Natural killer cell treated with Interleukin-12 subunit alpha and Interleukin-12 subunit beta and Interleukin-15 and Interleukin-18, amount 100 ng/mL, for 72 hours (primary cell): ENCODE measurements around the gene MRPL20. TPM values are rescaled to one million over a fixed set of nuclear protein-coding genes. Genes with fewer than 3 reads are reported as not detected.

Experiments used
- ATAC-seq, 2 donors: fragments of 150-1000 bp; cut with Tn5 transposase in 1 of 2; sonication (Bioruptor Pico), chemical (Tn5 transposase) in 1 of 2; 2 replicates each; pipeline ENCODE4 v1.10.0; 2021
- DNase-seq: peaks from one replicate; pipeline ENCODE4 v3.0.0; 2022; ENCODE audit warnings: low spot score
- H3K27ac Mint-ChIP-seq, 2 donors: 1 replicate in 1 of 2; 2 replicates in 1 of 2; pipeline ENCODE4 v1.8.0; 2022; ENCODE audit warnings: mixed read lengths in 2 of 2, mild to moderate bottlenecking in 1 of 2, moderate library complexity in 1 of 2
- H3K27me3 Mint-ChIP-seq, 2 donors: 1 replicate in 1 of 2; 2 replicates in 1 of 2; pipeline ENCODE4 v1.8.0; 2022; ENCODE audit warnings: mixed read lengths in 2 of 2
- H3K36me3 Mint-ChIP-seq: one replicate; pipeline ENCODE4 v1.8.0; 2022; ENCODE audit warnings: mixed read lengths
- H3K4me1 Mint-ChIP-seq, 2 donors: 1 replicate in 1 of 2; 2 replicates in 1 of 2; pipeline ENCODE4 v1.8.0; 2022; ENCODE audit warnings: low read depth in 2 of 2, mixed read lengths in 2 of 2, mild to moderate bottlenecking in 1 of 2
- H3K4me3 Mint-ChIP-seq: one replicate; pipeline ENCODE4 v1.8.0; 2022; ENCODE audit warnings: mixed read lengths
- H3K9me3 Mint-ChIP-seq: 2 replicates; pipeline ENCODE4 v1.8.0; 2022; ENCODE audit warnings: mixed read lengths
- total RNA-seq, 2 donors: library from RNA; stranded (reverse); gene quantifications; one replicate each; pipeline ENCODE4 v1.2.3, GENCODE V29; 2022

The MRPL20 gene
- total RNA-seq, 2 donors from 2014 or later = 138 to 175 TPM

DNA sequence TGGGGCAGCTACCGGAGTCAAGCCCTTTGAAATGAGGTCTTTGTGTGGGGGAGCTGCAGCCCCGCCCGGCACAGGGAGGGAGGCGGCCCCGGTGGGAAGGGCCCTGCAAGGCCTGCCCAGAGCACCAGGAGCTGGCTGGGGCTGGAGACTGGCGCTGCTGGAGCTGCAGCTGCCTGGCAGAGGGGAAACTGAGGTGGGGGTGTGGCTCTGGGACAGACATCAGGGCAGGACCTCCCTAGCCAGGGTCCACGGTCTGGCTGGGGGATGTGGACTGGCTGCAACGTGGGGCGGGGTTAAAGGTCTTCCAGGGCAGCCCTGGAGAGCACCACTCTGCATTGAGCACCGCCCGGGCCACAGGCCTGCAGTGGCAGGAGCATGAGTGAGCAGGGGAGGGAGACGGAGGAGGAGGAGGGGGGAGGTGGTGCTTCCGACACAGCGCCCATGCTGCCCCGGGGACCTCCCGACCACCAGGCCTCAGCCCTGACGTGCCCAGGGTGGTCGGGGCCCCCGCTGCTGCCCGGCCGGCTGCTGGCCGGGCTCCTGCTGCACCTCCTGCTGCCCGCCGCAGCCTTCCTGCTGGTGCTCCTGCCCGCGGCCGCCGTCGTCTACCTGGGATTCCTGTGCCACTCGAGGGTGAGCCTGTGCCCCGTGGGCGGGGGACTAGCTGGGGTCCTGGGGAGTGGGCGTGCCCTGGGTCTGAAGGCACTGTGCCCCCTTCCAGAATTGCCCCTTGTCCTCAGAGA lies 18.8 kb upstream of the MRPL20 start:
- Mint-ChIP-seq H3K27ac (no peak overlapping the region), H3K4me3 (no peak overlapping the region), H3K36me3 (no peaks in the 10 kb centered on the region), H3K9me3 (no peaks in the 10 kb centered on the region), H3K4me1 (peaks cover 0 to 6% of the 10 kb centered on the region in 2 donors), H3K27me3 (peaks cover 0 to 14% of the 10 kb centered on the region in 2 donors)
- ATAC-seq (no peak), DNase-seq (peak; percentile 53)

DNA sequence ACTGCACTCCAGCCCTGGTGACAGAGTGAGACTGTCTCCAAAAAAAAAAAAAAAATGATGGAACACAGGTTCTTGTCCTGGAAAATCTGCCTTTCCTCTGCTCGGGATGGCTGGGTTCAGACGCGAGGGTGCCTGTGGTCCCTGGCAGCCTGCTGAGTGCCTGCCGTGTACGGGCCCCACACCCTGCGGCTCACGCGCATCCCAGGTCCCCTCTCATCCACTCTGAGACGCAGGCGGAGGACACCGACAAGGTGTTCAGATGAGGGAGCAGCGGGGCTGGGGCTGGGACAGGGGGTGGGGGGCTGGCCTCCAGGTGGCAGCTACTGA lies 18.3 kb upstream of the MRPL20 start:
- no peak overlapping the region for H3K4me3 Mint-ChIP-seq
- no peaks in the 10 kb centered on the region for H3K36me3 Mint-ChIP-seq
- H3K27ac Mint-ChIP-seq = no peak overlapping the region
- H3K27me3 Mint-ChIP-seq = peaks cover 0 to 14% of the 10 kb centered on the region in 2 donors
- no peak for ATAC-seq
- H3K4me1 Mint-ChIP-seq = peaks cover 0 to 6% of the 10 kb centered on the region in 2 donors
- no peaks in the 10 kb centered on the region for H3K9me3 Mint-ChIP-seq
- DNase-seq = peak; percentile 47

DNA sequence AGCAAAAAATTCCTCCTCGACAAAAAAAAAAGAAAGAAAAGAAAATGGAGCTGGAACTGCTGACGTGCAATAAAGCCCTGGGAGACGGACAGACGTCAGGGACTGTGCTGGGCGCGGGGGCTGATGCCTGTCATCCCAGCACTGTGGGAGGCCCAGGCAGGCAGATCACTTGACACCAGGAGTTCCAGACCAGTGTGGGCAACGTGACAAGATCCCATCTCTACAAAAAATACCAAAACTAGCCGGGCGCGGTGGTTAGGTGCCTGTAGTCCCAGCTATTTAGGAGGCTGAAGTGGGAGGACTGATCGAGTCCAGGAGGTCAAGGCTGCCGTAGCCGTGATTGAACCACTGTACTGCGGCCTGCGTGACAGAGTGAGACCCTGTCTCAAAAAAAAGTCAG lies 17.6 kb upstream of the MRPL20 start:
- Mint-ChIP-seq H3K9me3 (no peaks in the 10 kb centered on the region), H3K27ac (no peak overlapping the region), H3K4me3 (no peak overlapping the region), H3K36me3 (no peaks in the 10 kb centered on the region), H3K4me1 (peaks cover 0 to 6% of the 10 kb centered on the region in 2 donors), H3K27me3 (peaks cover 0 to 10% of the 10 kb centered on the region in 2 donors)
- ATAC-seq (no peak), DNase-seq (no peak)

DNA sequence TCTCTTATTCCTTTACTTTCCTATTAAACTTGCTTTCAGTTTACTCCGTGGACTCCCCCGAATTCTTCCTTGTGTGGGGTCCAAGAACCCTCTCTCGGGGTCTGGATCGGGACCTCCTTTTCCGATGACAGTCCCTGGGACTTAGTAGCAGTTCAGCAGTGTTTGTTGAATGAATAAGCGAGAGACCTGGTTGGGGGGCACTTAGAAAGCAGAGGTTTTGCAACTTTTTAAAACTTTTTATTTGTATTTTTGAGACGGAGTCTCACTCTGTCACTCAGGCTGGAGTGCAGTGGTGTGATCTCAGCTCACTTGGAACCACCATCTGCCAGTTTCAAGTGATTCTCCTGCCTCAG lies 16.1 kb upstream of the MRPL20 start:
- H3K9me3 Mint-ChIP-seq = no peaks in the 10 kb centered on the region
- H3K27me3 Mint-ChIP-seq = peaks cover 0 to 6% of the 10 kb centered on the region in 2 donors
- H3K27ac Mint-ChIP-seq = no peak overlapping the region
- H3K4me3 Mint-ChIP-seq = no peak overlapping the region
- peaks cover 0 to 2% of the 10 kb centered on the region in 2 donors for H3K4me1 Mint-ChIP-seq
- H3K36me3 Mint-ChIP-seq = no peaks in the 10 kb centered on the region
- no peak for ATAC-seq
- DNase-seq = no peak

DNA sequence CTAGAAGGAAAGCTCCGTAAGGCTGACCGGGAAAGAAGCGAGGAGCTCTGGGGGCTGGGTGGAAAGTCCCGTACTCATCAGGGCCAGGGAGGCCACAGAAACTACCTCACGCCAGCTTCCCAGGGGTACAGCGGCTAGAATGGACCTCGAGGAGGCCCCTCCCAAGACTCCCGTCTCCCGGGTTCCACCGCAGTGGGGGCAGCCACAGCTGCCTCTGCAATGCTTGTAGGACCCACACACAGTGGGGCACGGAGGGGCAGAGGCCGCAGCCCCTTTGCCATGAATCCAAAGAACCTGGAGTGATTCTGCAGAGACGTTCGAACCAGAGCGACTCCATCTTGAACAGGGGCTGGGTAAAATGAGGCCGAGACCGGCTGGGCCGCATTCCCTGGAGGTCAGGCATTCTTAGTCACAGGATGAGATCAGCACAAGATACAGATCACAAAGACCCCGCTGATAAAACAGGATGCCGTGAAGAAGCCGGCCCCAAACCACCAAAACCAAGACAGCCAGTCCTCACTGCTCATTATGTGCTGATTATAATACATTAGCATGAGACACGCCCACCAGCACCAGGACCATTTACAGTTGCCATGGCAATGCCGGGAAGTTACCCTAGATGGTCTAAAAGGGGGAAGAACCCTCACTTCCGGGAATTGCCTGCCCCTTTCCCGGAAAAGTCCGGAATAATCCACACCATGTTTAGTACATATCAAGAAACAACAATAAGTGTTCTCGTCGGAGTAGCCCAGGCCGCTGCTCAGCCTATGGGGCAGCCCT lies 15.6 kb upstream of the MRPL20 start:
- Mint-ChIP-seq H3K9me3 (no peaks in the 10 kb centered on the region), H3K27me3 (peaks cover 4 to 8% of the 10 kb centered on the region in 2 donors), H3K4me1 (peaks cover 3 to 5% of the 10 kb centered on the region in 2 donors), H3K27ac (no peak overlapping the region), H3K4me3 (no peak overlapping the region), H3K36me3 (no peaks in the 10 kb centered on the region)
- DNase-seq (peak; percentile 59), ATAC-seq (no peak)

DNA sequence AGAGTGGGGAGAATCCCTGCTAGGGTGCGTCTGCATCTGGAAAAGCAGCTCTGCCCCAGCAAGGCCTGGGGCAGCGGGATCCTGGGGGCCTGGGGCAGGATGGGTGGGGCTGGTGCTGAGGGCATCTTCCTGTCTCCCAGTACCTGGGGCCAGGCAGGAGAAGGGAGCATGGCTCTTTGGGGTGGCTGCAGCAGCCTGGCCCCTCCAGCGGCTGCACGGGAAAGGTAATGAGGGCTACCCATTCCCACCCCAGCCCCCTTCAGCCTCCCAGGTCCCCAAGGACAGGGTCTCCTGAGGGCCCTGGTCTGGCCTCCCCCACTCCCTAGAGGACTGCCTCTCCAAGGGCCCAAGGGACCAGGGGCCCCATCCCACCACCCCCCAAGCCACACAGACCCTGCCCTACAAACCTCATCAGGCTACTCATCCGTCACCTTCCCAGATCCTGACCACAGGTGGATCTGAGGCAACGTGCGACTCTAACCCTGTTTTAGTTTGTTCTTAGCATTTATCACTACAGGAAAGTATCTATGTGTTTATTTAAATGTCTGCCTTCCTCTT lies 14.9 kb upstream of the MRPL20 start:
- ATAC-seq (no peak), DNase-seq (peak; percentile 35)
- H3K27ac Mint-ChIP-seq = no peak overlapping the region
- H3K36me3 Mint-ChIP-seq = no peaks in the 10 kb centered on the region
- no peak overlapping the region for H3K4me3 Mint-ChIP-seq
- H3K4me1 Mint-ChIP-seq = peaks cover 5 to 6% of the 10 kb centered on the region in 2 donors
- peaks cover 7 to 9% of the 10 kb centered on the region in 2 donors for H3K27me3 Mint-ChIP-seq
- no peaks in the 10 kb centered on the region for H3K9me3 Mint-ChIP-seq

DNA sequence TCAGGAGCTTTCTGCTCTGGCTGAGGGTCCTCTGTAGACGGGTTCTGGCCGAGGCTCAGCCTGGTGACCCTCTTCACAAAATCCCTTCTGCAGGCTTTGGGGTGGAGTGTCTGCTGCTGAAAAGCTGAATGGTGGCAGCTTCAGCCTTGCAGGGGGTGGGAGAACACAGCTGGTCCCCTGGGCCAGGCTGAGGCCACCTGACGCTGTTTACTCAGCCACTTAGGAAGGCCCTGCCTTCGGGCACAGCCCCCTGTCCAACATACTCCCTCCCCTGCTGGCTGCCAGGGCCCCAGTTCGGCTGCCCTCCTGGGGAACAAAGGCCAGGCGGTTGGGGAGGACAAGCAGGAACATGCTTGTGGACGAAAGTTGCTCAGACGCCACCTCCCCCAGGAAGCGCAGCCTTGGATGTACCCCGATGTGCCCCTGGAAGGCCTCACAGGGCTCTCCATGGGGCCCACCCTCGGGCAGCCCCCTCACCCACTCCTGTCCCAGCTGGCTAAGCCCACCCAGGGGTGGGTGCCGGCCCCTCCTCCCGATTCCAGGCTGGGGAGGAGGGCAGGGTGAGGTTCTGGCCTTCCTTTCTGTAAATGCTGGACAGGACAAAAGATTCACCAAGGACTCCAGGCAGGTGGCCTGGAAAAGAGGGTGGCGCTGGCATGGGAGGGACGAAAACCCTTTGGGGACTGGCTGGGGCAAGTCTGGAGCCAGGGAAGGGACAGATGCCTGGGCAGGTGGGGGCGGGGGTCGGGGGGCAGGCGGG lies 14.2 kb upstream of the MRPL20 start, which contains the start of gene ANKRD65:
Gene ANKRD65 (minus strand): TSS at position 130 of the 760 bp plus-strand sequence. CDS start 271 bp downstream, outside the sequence.
- Mint-ChIP-seq H3K4me1 (peaks cover 5 to 6% of the 10 kb centered on the region in 2 donors), H3K36me3 (no peaks in the 10 kb centered on the region), H3K4me3 (no peak within 1 kb of the TSS), H3K27me3 (peaks cover 7 to 8% of the 10 kb centered on the region in 2 donors), H3K27ac (no peak within 1 kb of the TSS), H3K9me3 (no peaks in the 10 kb centered on the region)
- DNase-seq = peak; percentile 55
- ATAC-seq = no peak

DNA sequence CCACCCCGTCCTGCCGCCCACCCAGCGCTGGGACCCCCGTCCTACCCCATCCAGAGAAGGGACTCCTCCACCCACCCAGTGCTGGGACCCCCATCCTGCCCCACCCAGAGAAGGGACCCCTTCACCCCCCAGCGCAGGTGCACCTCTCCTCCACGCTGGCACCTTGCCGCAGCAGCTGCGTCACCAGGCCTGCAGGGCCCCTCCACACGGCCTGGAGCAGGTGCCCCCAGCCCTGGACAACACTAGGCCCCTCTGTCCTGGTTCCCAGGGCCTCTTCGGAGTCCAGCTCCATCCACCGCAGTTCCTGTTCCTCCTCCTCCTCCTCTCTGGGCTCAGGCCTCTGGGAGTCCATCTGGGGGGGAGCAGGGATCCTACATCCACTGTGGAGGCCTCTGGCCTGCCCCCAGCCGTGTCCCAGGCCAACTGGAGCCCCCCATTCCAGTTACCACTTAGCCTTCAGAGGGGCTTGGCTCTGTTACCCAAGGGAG lies 13.6 kb upstream of the MRPL20 start:
- H3K27ac Mint-ChIP-seq = no peak overlapping the region
- peaks cover 6 to 7% of the 10 kb centered on the region in 2 donors for H3K27me3 Mint-ChIP-seq
- H3K9me3 Mint-ChIP-seq = no peaks in the 10 kb centered on the region
- H3K4me3 Mint-ChIP-seq = no peak overlapping the region
- H3K36me3 Mint-ChIP-seq = no peaks in the 10 kb centered on the region
- peak; percentile 4 to 20 for ATAC-seq
- peaks cover 5 to 6% of the 10 kb centered on the region in 2 donors for H3K4me1 Mint-ChIP-seq
- DNase-seq = no peak

DNA sequence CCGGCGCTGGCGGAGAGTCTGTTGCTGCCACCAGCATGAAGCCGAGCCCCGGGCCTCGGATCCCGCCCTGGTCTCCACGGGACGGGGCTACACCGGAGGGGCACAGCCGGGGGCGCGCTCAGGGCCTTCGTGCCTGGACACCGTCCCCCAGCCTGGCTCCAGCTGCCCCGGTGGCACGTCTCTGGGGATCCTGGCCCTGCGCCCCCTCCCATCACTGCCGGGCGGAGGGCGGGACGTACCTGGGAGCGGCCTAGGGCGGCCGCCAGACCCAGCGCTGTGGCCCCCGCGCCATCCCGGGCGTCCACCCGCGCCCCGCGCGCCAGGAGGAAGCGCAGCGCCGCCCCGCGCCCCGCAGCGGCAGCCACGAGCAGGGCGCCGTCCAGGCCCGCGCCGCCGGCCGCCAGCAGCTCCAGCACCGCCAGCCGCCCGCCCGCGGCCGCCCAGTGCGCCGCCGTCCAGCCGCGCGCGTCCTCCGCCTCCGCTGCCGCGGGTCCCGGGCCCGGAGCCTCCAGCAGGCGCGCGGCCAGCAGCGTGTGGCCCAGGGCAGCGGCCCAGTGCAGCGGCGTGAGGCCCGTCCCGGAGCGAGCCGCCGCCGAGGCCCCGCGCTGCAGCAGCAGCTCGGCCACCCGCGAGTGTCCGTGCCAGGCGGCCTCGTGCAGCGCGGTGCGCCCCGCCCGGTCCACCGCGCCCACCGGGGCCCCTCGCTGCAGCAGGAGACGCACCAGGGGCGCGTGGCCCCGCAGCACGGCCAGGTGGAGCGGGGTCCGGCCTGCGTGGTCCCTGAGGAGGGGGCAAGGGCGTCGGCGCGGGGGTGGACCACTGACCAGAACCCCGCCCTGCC lies 12.9 kb upstream of the MRPL20 start:
- H3K4me1 Mint-ChIP-seq = peaks cover 5 to 6% of the 10 kb centered on the region in 2 donors
- no peak overlapping the region for H3K4me3 Mint-ChIP-seq
- no peaks in the 10 kb centered on the region for H3K9me3 Mint-ChIP-seq
- ATAC-seq (peak; percentile 29 to 54), DNase-seq (no peak)
- no peak overlapping the region for H3K27ac Mint-ChIP-seq
- peaks cover 6 to 7% of the 10 kb centered on the region in 2 donors for H3K27me3 Mint-ChIP-seq
- no peaks in the 10 kb centered on the region for H3K36me3 Mint-ChIP-seq

DNA sequence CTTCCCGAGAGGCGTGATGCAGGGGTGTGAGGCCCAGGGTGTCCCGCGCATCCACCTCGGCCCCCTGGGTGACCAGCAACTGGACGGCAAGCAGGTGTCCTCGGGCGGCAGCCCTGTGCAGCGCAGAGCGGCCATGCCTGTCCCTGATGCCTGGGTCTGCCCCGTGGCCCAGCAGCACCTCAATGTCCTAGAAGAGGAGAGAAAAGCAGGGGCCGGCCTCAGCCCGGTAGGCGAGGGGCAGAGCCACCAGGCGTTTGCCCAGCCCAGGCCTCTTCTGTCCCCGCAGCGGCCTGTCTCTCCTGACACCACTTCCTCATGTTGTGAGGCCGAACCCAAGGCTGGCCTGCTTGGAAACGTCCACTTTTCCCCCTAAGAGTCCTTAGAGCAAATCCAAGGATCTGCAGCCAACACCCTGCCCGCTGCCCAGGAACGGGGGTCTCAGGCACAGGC lies 12.3 kb upstream of the MRPL20 start:
- H3K27me3 Mint-ChIP-seq = peaks cover 6 to 7% of the 10 kb centered on the region in 2 donors
- no peak overlapping the region for H3K27ac Mint-ChIP-seq
- H3K36me3 Mint-ChIP-seq = no peaks in the 10 kb centered on the region
- no peak overlapping the region for H3K4me3 Mint-ChIP-seq
- ATAC-seq (peak; percentile 12 to 41), DNase-seq (no peak)
- H3K9me3 Mint-ChIP-seq = no peaks in the 10 kb centered on the region
- peaks cover 5 to 6% of the 10 kb centered on the region in 2 donors for H3K4me1 Mint-ChIP-seq

DNA sequence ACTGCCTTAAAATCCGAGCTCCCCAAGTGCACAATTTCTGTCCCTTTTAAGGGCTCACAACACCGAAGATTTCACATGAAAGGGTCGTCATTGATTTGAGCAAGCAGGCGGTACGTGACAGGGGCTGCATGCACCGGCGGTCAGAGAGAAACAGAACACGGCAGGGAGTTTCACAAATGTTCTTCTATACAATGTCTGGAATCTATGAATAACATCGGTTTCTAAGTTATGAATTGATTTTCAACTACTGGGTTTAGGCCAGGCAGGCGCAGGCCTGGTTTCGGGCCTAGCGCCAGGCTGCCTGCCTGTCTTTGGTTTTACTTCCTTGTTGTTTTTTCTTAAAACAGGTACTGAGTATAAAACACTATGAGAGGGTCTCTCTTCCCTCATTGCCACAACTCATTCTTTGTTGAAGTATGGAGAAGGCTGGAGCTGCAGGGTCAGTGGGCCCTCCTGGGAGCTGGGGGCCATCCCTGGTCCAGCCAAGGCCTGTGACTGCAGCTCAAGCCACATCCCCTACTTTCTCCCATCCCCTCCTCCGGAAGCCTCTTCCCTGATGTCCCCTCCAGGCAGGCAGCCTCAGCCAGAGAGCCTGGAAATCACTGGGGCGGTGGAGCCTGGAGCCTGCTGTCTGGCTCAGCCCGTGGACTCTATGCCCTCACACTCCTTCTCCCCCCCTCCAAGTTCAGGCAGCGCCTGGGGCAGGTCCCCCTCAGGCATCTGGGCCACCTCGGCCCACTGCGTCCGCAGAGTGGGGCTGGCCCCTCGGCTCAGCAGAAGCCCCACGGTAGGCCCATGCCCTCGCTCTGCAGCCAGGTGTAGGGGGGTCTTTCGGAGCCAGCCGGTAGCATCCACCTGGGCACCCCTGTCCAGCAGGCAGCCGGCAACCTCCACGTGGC lies 11.6 kb upstream of the MRPL20 start:
- Mint-ChIP-seq H3K27ac (no peak overlapping the region), H3K27me3 (peaks cover 6 to 7% of the 10 kb centered on the region in 2 donors), H3K9me3 (no peaks in the 10 kb centered on the region), H3K4me1 (peaks cover 5 to 6% of the 10 kb centered on the region in 2 donors), H3K36me3 (no peaks in the 10 kb centered on the region), H3K4me3 (no peak overlapping the region)
- no peak for DNase-seq
- peak in 1 of 2 donors; percentile 32 for ATAC-seq
